ENCODE results near the gene ZNF263. TPM values are rescaled to one million over a fixed set of nuclear protein-coding genes. Genes with fewer than 3 reads are reported as not detected.
A peak's percentile ranks its signal among the peaks of the same experiment; 100 is the strongest.

Gene ZNF263
- total RNA-seq, 4 donors from 2014 or later: 44.6 to 62.2 (median 60.6) TPM

- Histone ChIP-seq H3K4me1 (no peaks in the 10 kb centered on the region), H3K27me3 (no peaks in the 10 kb centered on the region), H3K27ac (no peak overlapping the region), H3K4me3 (replicated peaks in 1 of 3) (no peak overlapping the region), H3K36me3 (no peaks in the 10 kb centered on the region), H3K9me3 (no peaks in the 10 kb centered on the region)
- 79 to 84% methylated on average over 5 of the region's 5 CpGs for WGBS, 2 donors
- TF ChIP-seq, protein P1, sequence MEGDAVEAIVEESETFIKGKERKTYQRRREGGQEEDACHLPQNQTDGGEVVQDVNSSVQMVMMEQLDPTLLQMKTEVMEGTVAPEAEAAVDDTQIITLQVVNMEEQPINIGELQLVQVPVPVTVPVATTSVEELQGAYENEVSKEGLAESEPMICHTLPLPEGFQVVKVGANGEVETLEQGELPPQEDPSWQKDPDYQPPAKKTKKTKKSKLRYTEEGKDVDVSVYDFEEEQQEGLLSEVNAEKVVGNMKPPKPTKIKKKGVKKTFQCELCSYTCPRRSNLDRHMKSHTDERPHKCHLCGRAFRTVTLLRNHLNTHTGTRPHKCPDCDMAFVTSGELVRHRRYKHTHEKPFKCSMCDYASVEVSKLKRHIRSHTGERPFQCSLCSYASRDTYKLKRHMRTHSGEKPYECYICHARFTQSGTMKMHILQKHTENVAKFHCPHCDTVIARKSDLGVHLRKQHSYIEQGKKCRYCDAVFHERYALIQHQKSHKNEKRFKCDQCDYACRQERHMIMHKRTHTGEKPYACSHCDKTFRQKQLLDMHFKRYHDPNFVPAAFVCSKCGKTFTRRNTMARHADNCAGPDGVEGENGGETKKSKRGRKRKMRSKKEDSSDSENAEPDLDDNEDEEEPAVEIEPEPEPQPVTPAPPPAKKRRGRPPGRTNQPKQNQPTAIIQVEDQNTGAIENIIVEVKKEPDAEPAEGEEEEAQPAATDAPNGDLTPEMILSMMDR (IDR thresholded peaks at IDR 0.05): no peak
- TF ChIP-seq POLR2A (IDR thresholded peaks at IDR 0.05): no peak
- DNase-seq: no peak
- intact Hi-C loops (cut with DNase I): no loop called here
Observed at GRCh38 chr16:3276679-3277078, 6.6 kb upstream of the ZNF263 start.

- WGBS, 2 donors: 92 to 94% methylated on average over 6 of the region's 6 CpGs
- H3K27me3 ChIP-seq: no peaks in the 10 kb centered on the region
- H3K4me1 ChIP-seq: peaks cover 14 to 21% of the 10 kb centered on the region in 2 donors
- peaks cover 6 to 8% of the 10 kb centered on the region in 2 donors for H3K36me3 ChIP-seq
- no peak overlapping the region for H3K27ac ChIP-seq
- H3K9me3 ChIP-seq: no peaks in the 10 kb centered on the region
- H3K4me3 ChIP-seq (replicated peaks in 1 of 3): no peak overlapping the region
- DNase-seq: no peak
- intact Hi-C loops (cut with DNase I): loop anchor here (5.0 to 10.0 kb wide), 2 partner anchors 47 to 221 kb away; partner anchors contain the start of genes CLUAP1 and ZNF200
- TF ChIP-seq, protein P1 (IDR thresholded peaks at IDR 0.05): no peak
- TF ChIP-seq POLR2A (IDR thresholded peaks at IDR 0.05): no peak
Observed at GRCh38 chr16:3281222-3281820, 2.0 kb upstream of the ZNF263 start.

DNA sequence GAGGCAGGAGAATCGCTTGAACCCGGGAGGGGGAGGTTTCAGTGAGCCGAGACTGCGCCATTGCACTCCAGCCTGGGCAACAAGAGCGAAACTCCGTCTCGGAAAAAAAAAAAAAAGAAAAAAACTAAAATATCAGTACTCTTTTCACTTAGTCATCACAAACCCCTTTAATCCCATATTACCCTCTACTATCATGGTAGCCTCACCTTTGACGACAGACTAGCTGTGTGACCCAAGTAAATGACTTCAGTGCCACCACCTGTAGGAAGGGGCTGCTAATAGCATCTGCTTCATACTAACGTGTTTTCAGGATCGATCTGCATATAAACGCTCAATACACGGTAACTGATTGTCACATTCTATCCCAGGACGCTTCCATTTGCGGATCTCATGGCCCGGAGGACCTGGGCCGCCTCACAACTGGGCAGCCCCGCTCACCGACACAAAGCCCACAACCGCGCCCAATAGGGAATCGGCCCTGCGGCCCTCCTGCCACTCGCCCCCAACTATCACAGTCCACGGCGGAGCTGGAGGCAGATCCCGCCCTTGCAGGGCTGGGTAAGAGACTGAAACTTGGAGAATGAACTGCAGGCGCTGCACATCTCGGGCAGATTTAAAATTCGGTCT, 1.1 kb upstream of the ZNF263 start:
- H3K4me1 ChIP-seq: peaks cover 14 to 21% of the 10 kb centered on the region in 2 donors
- intact Hi-C loops (cut with DNase I): loop anchor here (5.0 to 10.0 kb wide), 2 partner anchors 47 to 220 kb away; partner anchors contain the start of genes CLUAP1 and ZNF200
- peaks cover 8 to 13% of the 10 kb centered on the region in 2 donors for H3K36me3 ChIP-seq
- TF ChIP-seq, protein P1 (IDR thresholded peaks at IDR 0.05): no peak
- no peak for TF ChIP-seq POLR2A (IDR thresholded peaks at IDR 0.05)
- DNase-seq: no peak
- H3K27me3 ChIP-seq: no peaks in the 10 kb centered on the region
- peak overlapping the region; percentile 32 to 98 (median 86) for H3K4me3 ChIP-seq (replicated peaks in 1 of 3)
- WGBS, 2 donors: 14 to 18% methylated on average over 23 to 29 of the region's 29 CpGs
- H3K27ac ChIP-seq: peak overlapping the region; percentile 94 to 99 (median 97)
- no peaks in the 10 kb centered on the region for H3K9me3 ChIP-seq

DNA sequence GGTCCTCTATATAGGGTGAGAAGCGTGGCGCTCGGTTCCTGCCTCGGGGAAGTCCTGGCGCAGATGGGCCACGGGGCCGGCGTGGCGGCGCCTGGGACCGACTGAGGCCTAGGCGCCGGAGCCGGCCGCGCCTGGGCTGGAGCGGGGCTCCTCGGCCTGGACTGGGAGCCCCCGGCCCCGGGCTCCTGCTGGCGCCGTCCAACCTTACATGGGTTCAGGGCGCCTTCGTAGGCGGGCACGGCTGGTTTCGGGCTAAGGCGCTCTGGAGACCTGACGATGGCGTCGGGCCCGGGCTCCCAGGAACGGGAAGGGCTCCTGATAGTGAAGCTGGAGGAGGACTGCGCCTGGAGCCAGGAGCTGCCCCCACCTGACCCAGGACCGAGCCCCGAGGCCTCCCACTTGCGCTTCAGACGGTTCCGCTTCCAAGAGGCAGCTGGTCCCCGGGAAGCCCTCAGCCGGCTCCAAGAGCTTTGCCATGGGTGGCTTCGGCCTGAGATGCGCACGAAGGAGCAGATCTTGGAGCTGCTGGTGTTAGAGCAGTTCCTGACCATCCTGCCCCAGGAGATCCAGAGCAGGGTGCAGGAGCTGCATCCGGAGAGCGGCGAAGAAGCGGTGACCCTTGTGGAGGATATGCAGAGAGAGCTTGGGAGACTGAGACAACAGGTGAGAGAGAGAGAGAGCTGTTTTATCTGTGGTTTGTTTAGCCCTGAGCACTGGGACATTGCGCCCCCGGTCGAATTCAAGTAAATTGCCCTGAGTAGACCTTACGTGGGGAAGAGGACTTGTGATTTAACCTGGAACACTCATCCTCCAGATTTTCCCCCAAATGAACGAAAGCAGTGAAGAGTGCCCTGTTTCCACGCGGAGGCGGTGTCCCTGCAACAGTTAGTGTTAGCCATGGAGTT, 504 bp downstream of the ZNF263 start:
- Histone ChIP-seq H3K4me3 (replicated peaks in 1 of 3) (peak overlapping the region; percentile 86 to 98 (median 91)), H3K27ac (peak overlapping the region; percentile 94 to 99 (median 97)), H3K9me3 (no peaks in the 10 kb centered on the region), H3K27me3 (no peaks in the 10 kb centered on the region), H3K36me3 (peaks cover 14 to 20% of the 10 kb centered on the region in 2 donors), H3K4me1 (peaks cover 14 to 21% of the 10 kb centered on the region in 2 donors)
- intact Hi-C loops (cut with DNase I): loop anchor here (5.0 to 10.0 kb wide), 2 partner anchors 49 to 219 kb away; partner anchors contain the start of genes CLUAP1 and ZNF200
- TF ChIP-seq POLR2A (IDR thresholded peaks at IDR 0.05): no peak
- TF ChIP-seq, protein P1 (IDR thresholded peaks at IDR 0.05): peak in 1 of 6 experiments; percentile 9
- DNase-seq: no peak
- 9 to 11% methylated on average over 12 to 18 of the region's 56 CpGs for WGBS, 2 donors

Data from thyroid gland (tissue), 4 donors.